Epithelial cell of esophagus (primary cell): Measurements from ENCODE around the gene STX3.

Source experiments
- DNase-seq: peaks from one replicate; pipeline ENCODE4 v3.0.0; 2010; ENCODE audit warnings: low read depth
- H3K4me3 ChIP-seq: 2 replicates; pipeline ENCODE4 v1.5.1; 2011; ENCODE audit warnings: mild to moderate bottlenecking, low read length, control low read depth
- CTCF ChIP-seq: IDR thresholded peaks from 2 replicates; pipeline ENCODE4 v1.5.1; 2011; ENCODE audit warnings: low read depth, mild to moderate bottlenecking, low read length, control low read depth, inconsistent platforms; ENCODE audit not compliant: insufficient read depth; ENCODE audit errors: missing control alignments

STX3 gene

DNA sequence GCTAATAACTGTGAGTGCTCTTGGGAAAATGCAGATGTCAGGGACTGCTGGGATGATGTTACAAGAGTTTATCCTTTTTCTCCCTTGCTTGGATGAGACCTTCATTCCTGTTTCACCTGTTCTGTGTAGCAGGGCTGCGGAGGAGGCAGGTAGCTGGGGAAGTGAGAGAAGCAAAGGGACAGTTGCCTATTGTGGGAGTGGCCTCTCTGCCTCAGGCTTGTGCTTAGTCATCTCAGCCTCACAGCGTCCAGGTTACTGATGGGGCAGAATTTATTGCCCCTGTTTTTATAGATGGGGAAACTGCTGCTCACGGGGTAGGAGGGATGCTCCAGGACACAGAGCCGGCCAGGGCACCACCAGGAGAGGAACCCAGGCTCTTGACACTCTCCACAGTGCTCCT, 1.7 kb downstream of the STX3 start:
- no peak overlapping the region for H3K4me3 ChIP-seq
- peak; percentile 85 for DNase-seq

GRCh38 chr11:59758401-59759037, 3.3 kb downstream of the STX3 start:
- no peak for DNase-seq
- H3K4me3 ChIP-seq: no peak overlapping the region
- TF ChIP-seq CTCF: no peak

More for the DNA sequence above, 1.7 kb downstream of the STX3 start:
- TF ChIP-seq CTCF: no peak

- H3K4me3 ChIP-seq: no peak overlapping the region
- no peak for TF ChIP-seq CTCF
- no peak for DNase-seq
Observed at GRCh38 chr11:59759900-59760299, 4.7 kb downstream of the STX3 start.

GRCh38 chr11:59760771-59761170, 5.6 kb downstream of the STX3 start:
- no peak for DNase-seq
- H3K4me3 ChIP-seq: no peak overlapping the region
- no peak for TF ChIP-seq CTCF

GRCh38 chr11:59761993-59762392, 6.8 kb downstream of the STX3 start:
- DNase-seq: no peak
- TF ChIP-seq CTCF: no peak
- H3K4me3 ChIP-seq: no peak overlapping the region

- no peak overlapping the region for H3K4me3 ChIP-seq
- no peak for DNase-seq
- TF ChIP-seq CTCF: no peak
Observed at GRCh38 chr11:59765068-59765735, 10.0 kb downstream of the STX3 start.
